Hindlimb muscle (tissue), 1 donor: Measurements from ENCODE around the gene TRAF2. TPM values are rescaled to one million over a fixed set of nuclear protein-coding genes. Genes with fewer than 3 reads are reported as not detected.
"Not testable (repeated sequence)": the region's sequence is repeated elsewhere in the genome, so short reads cannot be mapped to it uniquely, and the experiment has no call there.

ENCODE experiments used
- DNase-seq: peaks from one replicate; pipeline ENCODE4 v3.0.0-alpha.2; 2013
- polyA plus RNA-seq: library from polyadenylated mRNA; unstranded; fragments of 120-200 nt; gene quantifications from one replicate; pipeline ENCODE4 v1.2.1, GENCODE V29; 2013; ENCODE audit not compliant: insufficient read length

TRAF2 gene
- polyA plus RNA-seq, 1 donor, result 13.7 TPM

DNA sequence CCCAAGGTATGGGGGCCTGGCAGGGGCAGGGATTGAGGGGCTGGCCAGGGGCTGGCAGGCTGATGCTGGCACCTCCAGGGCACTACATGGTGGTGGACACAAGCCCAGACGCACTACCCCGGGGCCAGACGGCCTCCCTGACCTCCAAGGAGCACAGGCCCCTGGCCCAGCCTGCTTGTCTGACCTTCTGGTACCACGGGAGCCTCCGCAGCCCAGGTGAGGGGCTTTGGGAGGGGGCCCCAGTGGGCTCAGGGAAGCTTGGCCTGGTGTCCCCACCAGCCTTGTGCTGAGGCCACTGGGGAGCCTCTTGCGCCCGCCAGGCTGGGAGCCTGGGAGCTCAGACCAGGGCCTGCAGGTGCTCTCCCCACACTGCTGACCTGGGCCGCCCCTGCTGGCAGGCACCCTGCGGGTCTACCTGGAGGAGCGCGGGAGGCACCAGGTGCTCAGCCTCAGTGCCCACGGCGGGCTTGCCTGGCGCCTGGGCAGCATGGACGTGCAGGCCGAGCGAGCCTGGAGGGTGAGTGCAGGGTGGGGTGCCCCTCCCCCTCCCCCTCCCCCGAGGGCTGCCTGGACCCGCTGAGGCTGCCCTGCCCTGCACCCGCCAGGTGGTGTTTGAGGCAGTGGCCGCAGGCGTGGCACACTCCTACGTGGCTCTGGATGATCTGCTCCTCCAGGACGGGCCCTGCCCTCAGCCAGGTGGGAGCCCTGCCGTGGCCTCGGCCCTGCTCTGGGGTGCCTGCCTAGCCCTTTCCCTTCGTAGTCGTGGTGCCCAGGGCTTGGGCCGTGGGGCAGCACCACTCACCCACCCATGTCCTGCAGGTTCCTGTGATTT is 28.5 kb upstream of the TRAF2 start:
- DNase-seq, result no peak

DNA sequence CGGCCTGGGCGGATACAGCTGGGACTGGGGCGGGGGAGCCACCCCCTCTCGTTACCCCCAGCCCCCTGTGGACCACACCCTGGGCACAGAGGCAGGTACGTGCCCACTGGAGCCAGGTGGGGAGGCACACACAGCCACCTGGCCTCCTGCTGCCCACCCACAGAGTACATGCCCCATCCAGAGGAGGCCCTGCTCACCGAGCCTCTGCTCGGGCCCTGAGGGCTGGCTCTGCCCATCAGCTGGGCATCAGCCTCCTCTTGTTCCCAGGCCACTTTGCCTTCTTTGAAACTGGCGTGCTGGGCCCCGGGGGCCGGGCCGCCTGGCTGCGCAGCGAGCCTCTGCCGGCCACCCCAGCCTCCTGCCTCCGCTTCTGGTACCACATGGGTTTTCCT is 27.9 kb upstream of the TRAF2 start:
- no peak for DNase-seq

- DNase-seq, result no peak
These were observed 27.2 kb upstream of the TRAF2 start for GRCh38 chr9:136858844-136859757.

GRCh38 chr9:136860529-136860928 is 25.8 kb upstream of the TRAF2 start:
- DNase-seq, result no peak

DNA sequence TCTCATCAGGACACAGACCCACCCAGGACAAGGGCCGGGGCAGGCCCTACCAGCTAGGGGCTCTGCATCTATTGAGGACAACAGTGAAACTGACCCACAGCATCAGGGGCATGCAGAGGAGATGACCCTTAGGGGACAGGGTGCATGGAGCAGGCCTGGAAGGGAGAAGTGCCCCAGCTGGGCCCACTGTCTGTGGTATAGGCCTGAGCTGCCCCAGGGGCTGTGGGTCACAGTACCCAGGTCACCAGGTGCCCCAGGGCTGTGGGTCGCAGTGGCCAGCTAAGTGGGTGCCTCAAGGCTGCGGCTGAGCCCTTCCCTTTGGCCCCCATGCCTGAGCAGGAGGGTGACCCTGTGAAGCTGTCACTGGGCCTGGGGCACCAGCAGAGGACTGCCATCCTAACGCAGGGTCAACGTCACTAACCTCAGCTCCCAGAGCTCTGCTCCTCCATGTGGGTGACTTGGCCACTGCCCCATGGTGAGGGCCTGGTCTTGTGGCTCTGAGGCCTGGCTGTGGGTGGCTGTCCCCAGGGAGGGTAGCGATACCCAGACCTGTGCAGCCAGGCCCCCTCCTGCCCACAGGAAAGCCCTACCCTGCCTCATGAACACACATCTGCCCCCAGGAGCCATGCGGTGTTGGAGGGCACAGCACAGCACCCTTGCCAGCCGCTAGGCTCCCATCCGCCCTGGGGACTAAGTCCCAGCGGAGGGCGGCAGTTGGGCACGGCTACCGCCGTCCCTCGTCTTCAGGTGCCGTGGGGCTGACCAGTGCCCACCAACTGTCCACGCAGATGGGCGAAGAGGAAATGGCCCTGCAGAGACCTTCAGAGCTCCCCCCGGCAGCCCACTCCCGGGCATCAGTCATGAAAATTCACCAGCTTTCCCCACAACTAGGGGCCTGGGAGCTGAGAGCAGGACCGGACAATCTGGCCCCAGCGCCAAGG is 25.1 kb upstream of the TRAF2 start:
- no peak for DNase-seq

GRCh38 chr9:136861874-136862457 is 24.4 kb upstream of the TRAF2 start:
- no peak for DNase-seq

- no peak for DNase-seq
These were observed 23.3 kb upstream of the TRAF2 start for GRCh38 chr9:136862849-136863622.

- no peak for DNase-seq
These were observed 22.6 kb upstream of the TRAF2 start for GRCh38 chr9:136863623-136864273.

DNA sequence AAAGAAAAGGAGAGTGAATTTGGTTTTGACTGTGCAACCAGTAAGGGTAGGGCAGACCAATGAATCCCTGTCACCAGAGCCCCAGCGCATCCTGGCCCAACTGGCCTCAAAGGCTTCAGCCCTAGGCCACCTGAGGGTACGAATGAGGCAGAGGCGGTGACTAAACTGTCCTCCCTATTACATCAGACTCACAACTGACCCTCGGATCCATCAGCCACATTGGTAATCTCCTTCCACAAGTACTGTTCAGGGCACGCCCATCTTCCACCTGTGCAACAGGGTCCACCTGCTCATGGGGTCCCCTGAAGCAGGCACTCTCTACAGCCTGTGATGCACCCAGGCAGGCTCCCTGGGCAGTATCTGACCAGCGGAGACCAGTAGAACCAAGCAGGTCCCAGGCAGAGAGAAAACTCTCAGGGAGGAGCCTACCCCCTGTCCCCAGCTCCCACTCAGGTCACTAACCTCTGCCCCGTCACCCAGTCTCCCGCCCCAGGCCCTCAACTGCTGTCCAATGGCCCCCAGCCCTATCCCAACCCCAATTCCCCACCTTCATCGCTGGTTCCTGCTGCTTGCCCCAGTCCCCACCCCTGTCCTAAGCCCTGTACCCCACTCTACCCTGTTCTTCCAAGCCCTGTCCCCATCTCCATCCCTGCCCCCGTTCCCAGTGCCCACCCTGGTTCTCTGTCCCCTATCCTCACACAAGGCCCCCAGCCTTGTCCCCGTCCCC is 21.1 kb upstream of the TRAF2 start:
- no peak for DNase-seq

GRCh38 chr9:136865768-136866103 is 20.6 kb upstream of the TRAF2 start:
- no peak for DNase-seq

DNA sequence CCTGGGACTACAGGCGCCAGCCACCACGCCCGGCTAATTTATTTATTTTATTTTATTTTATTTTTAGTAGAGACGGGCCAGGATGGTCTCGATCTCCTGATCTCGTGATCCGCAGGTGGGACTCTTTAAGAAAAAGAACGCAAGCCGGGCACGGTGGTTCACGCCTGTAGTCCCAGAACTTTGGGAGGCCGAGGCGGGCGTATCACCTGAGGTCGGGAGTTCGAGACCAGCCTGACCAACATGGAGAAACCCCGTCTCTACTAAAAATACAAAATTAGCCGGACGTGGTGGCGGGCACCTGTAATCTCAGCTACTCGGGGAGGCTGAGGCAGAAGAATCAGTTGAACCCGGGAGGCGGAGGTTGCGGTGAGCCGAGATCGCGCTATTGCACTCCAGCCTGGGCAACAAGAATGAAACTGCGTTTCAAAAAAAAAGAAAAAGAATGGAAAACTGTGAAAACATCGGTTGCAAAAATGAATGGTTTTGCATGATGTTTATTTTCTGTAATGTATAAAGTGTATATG is 19.4 kb upstream of the TRAF2 start:
- not testable (repeated sequence) for DNase-seq

DNA sequence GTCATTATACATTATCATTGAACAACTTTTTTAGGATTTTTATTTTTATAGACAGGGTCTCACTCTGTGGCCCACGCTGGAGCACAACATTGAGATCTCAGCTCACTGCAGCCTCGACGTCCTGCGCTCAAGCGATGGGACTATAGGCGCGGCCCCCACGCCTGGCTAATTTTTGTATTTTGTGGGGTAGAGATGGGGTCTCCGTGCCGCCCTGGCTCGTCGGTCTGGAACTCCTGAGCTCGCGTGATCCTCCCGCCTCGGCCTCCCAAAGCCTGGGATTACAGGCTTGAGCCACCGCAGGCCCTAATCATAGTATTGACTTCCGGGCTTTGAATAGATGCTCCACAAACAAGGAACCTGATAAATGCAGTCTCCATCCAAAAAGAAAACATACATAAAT is 18.8 kb upstream of the TRAF2 start:
- DNase-seq, result no peak

GRCh38 chr9:136867917-136868316 is 18.4 kb upstream of the TRAF2 start:
- DNase-seq, result no peak

- no peak for DNase-seq
These were observed 17.7 kb upstream of the TRAF2 start for GRCh38 chr9:136868644-136869043.

DNA sequence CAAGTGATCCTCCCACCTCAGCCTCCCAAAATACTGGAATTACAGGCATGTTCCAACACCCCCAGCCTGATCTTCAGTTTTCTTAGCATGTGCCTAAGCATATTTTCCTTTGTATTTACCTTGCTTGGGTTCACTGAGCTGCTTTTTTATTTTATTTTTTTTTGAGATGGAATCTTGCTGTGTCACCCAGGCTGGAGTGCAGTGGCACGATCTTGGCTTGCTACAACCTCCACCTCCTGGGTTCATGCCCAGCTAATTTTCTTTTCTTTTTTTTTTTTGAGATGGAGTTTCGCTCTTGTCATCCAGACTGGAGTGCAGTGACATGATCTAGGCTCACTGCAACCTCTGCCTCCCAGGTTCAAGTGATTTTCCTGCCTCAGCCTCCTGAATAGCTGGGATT is 16.7 kb upstream of the TRAF2 start:
- not testable (repeated sequence) for DNase-seq

- no peak for DNase-seq
These were observed 11.2 kb upstream of the TRAF2 start for GRCh38 chr9:136875155-136875554.

GRCh38 chr9:136876476-136876875 is 9.8 kb upstream of the TRAF2 start:
- no peak for DNase-seq

GRCh38 chr9:136880651-136881050 is 5.7 kb upstream of the TRAF2 start:
- DNase-seq, result no peak

- no peak for DNase-seq
These were observed 4.6 kb upstream of the TRAF2 start for GRCh38 chr9:136881691-136882108.
